GM18511 (cell line): ENCODE results near the gene IL36A.

Experiments
- ATAC-seq: cut with Tn5 transposase; IDR thresholded peaks from one replicate; pipeline ENCODE4 v1.9.1; 2021; ENCODE audit warnings: mild to moderate bottlenecking, moderate library complexity; ENCODE audit not compliant: unreplicated experiment

Gene IL36A

DNA sequence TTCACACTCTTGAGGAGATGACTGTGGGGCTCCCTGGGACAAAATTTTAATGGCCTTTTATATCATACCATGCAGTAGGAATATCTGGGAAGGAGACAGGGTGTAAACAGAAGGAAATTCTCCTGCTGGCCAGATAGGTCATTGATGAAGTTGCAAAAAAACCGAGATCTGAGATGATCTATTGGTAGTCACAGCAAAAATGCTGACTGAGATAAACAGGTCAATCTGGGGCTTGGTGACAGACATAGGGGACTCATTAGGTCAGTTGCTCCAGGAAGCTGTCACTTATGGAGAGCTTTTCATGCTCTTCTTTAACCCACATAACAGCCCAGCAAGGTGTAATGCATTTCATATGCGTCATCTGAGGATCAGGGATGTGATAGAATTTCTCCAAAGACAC lies 2.6 kb upstream of the IL36A start:
- no peak for ATAC-seq

DNA sequence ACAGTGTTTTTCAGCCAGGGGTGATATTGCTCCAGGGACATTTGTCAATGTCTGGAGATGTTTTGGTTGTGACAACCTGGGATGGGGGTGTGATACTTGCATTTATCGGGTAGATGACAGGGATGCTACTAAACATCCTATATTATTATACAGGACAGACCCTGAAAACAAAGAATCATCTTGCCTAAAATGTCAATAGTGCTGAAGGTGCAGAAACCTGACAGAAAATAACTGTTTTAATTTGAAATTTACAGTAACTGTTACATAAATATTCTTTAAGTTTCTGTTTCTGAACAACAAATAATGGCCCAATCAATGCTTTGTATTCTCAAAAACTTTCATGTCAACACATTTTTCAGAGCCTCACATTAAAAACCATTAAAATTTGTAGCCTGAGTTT lies 2.0 kb downstream of the IL36A start:
- ATAC-seq = no peak

DNA sequence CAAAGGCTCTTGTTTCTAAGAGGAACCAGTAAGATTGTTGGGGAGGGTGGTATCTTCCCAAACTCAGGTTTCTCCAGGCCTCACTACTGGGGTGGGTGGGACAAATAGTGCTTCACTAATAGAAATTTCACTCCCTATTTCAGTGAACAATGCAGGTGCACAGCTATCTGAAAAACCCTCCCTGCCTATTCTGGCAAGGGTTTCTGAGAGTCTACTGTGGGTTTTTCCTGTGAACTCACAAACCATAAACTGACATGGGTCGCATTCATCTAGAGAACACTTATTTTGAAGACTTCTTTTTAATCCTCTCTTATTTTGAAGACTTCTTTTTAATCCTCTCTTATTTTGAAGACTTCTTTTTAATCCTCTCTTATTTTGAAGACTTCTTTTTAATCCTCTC lies 4.4 kb downstream of the IL36A start:
- ATAC-seq = no peak

GRCh38 chr2:113010088-113010487 lies 4.8 kb downstream of the IL36A start:
- no peak for ATAC-seq

DNA sequence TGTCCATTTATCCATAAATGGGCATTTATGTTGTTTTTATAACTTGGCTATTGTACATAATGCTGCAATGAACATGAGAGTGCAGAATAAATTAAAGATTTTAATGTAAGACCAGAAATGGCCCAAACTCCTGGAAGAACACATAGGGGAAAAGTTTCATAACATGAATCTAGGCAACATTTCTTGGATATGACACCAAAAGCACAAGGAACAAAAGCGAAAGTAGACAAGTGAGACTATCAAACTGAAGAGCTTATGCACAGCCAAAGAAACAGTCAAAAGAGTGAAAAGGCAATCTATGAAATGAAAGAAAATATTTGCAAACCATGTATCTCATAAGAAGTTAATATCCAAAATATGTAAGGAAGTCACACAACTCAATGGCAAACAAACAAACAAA lies 5.8 kb downstream of the IL36A start:
- no peak for ATAC-seq

DNA sequence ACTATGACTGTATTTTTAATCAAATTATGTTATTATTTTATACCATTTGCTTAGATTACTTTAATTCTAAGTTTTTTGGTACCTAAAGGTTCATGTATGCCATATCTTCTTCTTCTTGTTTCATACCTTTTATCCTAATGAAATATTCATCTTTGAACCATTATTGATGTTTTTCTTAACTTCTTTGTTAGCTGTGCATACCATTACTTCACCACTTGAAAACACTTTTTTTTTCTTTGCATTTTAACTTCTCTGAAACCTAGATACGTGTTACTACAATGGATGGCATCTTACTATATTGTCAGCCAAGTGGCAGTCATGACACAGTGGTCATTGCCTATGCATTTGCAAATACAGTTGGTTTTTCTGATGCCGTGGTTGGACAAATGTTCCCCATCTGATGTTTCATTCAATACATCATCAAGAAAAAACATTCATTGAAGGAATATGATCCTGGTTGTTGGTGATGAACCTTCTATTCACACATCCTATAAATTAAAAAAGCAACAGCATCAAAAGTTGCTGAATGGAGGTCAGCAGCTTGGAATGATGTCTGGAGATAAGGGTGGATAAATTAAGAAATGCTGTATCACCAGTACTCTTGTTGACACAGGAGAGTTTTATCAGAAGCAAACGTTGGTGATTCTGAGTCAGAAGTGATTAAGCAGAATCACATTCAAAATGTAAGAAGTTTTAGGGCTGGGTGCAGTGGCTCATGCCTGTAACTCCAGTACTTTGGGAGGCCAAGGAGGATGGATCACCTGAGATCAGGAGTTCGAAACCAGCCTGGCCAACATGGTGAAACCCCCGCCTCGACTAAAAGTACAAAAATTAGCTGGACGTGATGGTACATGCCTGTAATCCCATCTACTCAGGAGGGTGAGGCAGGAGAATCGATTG lies 7.4 kb downstream of the IL36A start:
- no peak for ATAC-seq

DNA sequence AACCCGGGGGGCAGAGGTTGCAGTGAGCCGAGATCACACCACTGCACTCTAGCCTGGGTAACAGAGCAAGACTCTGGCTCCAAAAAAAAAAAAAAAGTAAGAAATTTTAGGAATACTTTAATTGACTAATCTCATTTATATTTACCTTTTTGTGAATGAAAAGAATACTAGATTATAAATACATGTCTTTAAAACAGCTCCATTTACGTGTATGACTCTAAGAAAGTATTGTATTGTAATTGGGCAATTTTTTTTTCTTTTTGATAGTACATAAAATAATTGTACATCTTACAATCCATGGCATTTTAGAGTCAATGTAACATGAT lies 8.0 kb downstream of the IL36A start:
- ATAC-seq = no peak

- no peak for ATAC-seq
Measured at GRCh38 chr2:113014067-113014466, 8.8 kb downstream of the IL36A start.

GRCh38 chr2:113015042-113015441 lies 9.8 kb downstream of the IL36A start:
- ATAC-seq = no peak

DNA sequence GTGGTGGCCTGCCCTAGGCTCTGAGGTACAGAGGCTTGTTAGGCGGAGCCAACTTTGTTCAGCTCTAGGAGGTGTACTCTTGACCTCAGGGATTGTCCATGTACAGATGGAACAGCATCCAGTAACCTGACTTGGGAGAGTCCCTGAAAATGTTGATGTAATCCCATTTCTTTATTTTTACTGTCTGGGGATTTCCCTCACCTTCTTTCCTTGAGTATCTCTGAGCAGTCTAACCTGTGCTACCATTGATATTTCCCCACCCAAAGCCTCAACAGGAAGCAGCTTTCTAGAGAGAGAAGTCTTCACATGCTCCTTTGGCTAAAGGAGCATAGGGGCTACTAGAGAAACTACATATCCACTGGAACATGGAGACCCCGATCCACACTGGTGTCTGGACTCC lies 10.4 kb downstream of the IL36A start:
- no peak for ATAC-seq

- ATAC-seq = no peak
Measured at GRCh38 chr2:113018509-113018908, 13.2 kb downstream of the IL36A start.

GRCh38 chr2:113021312-113021711 lies 16.1 kb downstream of the IL36A start:
- no peak for ATAC-seq

DNA sequence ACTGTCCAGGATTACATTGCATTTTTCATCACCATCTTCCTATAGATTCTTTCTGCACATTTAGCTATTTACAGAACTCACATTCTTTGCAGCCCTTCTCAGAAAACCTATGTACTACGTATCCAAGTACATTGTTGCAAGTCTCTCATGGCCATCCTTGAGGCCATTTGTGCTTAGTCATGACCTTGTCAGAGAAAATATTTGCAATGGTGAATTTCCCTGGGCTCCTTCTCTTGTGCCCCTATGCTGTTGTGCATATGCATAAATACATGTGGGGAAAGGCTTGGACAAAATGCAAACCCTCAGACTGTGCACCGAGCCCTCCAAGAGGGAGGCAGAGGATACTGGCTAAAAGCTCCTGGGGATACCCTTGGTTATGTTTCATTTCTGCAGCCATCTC lies 19.5 kb downstream of the IL36A start:
- no peak for ATAC-seq

DNA sequence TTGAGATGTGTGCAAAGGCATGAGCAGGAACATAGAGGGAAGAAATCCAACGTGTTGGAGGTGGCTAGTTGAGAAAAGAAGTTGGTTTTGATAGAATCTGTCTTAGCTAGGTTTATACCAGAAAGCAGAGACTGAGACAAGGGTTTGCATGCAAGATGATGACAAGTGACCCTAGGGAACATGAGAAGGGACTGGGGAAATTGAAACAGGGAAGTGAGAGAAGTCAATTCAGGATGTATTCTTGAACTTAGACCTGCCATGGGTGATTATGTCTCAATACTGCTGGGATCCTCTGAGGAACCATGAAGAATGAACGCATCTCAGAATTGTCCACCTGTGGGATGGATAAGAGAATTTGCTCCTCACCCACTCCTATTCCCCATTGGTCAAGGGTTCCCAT lies 20.5 kb downstream of the IL36A start:
- no peak for ATAC-seq

DNA sequence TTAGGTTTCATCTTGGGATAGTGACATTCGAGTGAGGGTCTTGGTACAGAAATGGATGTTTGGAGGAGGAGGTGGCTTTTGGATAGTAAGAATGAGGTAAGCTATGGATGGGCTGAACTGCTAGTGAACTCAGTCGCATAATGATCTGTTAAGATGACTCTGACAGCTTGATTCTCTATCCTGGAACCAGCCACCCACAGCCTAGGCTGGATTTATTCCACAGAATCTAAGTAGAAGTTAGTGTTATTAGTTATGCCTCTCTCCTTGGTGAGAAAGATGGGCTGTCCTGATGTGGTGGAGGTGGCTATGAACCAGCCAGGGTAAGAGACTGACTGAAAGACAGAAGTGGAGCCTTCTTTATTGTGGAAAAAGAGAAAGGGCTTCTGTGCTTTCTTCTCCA lies 22.4 kb downstream of the IL36A start:
- no peak for ATAC-seq

- ATAC-seq = no peak
Measured at GRCh38 chr2:113028112-113028511, 22.9 kb downstream of the IL36A start.

DNA sequence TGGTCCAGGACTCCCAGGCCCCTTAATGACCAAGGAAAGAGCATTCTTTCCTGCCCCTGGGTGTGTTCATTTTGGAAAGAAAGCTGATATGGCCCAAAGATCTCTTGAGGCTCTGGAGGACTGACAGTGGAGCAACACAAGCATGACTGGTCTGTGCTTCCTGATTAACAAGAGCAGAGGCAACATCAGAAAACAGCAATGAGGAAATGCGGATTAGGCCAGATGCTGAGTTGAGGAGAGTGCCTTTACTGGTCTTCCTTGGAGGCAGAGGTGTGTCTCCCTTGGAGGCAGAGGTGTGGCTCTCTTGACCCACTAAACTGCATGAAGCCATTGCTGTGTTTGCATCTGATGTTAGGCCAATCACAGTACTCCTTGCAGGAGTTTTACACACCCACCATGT lies 27.5 kb downstream of the IL36A start:
- ATAC-seq = no peak

DNA sequence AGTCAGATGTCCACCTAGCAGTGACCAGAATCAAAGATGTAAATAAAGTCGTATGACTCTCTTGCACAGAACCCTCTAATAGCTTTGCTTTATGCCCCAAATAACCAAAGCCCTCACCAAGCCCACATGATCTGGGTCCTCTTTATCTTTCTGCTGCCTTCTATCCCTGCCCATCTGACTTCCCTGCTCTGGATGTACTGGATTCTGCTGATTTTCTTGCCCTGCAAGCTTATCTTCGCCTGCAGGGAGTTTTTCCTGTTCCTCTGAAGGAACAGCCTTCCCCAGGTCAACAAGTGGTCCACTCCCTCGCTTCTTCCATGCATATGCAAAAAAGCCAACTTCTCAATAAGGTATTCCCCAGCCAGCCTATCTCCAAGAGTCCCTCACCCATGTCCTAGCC lies 28.8 kb downstream of the IL36A start:
- ATAC-seq = no peak

- ATAC-seq = no peak
Measured at GRCh38 chr2:113036763-113037162, 31.5 kb downstream of the IL36A start.

GRCh38 chr2:113038291-113038690 lies 33.0 kb downstream of the IL36A start:
- ATAC-seq = no peak

DNA sequence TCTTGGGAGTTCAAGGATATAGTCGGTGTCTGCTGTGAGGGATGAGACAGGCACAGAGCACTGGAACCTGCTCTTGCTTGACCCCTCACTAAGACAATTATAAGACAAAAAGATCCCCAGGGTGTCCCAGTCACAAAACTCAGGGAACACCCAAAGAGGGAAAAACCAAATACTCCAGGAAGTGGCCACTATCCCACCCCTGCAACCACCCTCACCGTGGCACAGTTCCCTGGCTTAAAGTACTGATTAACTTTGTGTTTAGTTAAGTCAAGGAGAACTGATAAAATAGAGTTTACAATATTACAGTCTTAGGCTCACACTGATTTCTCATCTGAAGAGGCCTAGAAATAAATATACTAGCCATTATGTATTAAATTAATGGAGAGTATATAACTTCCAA lies 33.9 kb downstream of the IL36A start:
- no peak for ATAC-seq

DNA sequence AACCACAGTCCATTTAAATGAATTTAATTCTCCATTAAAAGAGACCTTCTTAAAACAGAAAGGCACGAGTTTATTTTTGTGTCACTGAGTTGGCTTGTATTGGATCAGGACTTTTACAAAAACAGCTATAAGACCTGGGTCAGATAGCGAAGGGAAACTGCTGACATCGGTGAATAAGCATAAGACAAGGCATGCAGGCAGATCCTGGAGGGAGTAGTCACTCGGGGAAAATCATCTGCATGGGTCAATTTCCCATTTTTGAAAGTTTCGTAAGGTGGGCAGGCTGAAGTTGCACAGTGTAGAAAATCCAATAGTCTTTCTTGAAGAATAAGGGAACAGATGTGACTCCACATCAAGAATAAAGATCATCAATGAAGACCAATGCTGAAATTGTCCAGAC lies 34.5 kb downstream of the IL36A start:
- ATAC-seq = no peak

GRCh38 chr2:113041871-113042270 lies 36.6 kb downstream of the IL36A start:
- ATAC-seq = no peak
